ENCODE data around the gene CCDC68. TPM values are rescaled to one million over a fixed set of nuclear protein-coding genes. Genes with fewer than 3 reads are reported as not detected.

CCDC68 gene
- total RNA-seq, 1 donor from 2014 or later, result not detected

DNA sequence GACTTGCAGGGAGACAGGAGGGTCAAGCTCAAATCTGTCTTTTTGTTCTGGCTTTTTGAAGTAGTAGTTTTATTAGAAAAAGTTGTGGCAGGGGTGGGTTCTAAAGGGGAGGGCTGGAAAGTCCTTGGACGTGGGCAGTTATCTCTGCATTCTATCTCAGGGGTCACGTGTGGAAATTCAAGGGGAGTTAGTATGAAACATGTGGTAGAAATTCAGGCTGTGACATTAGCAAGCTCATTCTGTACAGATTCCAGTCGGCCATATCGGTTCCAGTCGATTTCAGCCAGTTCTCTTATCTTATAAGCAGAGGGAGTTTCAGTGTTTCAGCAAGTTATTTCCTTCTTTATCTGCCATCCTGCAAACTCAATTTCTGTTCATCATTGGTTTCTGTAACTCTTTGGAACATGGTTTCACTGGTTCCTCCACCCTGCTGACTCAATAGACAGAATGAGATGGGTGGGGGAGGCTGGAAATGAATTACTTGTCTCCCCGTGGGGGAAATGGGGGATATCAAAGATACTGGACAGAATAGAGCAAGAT lies 78.0 kb downstream of the CCDC68 start:
- no peak for DNase-seq (ENCODE audit: low spot score in 2 of 2, unreplicated experiment in 2 of 2)
- Mint-ChIP-seq H3K4me1 (peaks cover 28% of the 10 kb centered on the region), H3K9me3 (peaks cover 7% of the 10 kb centered on the region), H3K27me3 (ENCODE audit: low read depth) (peaks cover 6% of the 10 kb centered on the region), H3K36me3 (no peaks in the 10 kb centered on the region), H3K4me3 (no peak overlapping the region), H3K27ac (peak overlapping the region; percentile 71)
- no peak for TF ChIP-seq CTCF (IDR thresholded peaks at IDR 0.05; ENCODE audit: unreplicated experiment)

DNA sequence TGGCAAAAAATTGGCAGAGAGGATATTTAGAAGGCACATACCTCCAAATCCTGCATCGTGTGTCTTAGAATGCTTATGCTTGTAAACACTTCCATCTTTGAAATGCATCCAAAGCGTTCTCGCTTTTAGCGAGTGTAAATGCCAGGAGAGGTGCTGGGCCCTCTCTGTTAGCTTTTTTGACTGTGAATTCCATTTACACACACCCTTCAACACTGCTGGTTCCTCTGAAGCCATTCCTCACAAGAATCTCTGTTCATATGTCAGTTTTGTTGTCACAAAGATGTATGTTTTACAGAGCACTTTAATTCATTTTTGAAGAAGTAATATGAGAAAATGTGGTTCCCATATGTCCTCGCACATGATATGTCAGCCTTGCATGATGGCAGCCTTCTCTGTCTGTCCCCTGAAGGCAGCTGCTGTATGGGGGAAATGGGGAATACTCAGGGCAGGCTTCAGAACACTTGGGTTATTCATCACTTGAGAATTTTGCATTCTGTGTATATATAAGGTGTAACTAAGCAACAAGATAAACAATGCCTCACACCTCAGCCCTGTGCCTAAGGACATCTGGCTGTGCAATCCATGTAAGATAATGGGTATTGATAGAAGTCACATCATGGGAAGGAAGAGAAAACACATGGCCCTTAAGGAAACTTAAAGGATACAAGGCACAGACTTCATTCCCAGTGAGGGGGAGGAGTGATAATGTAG lies 78.7 kb downstream of the CCDC68 start:
- no peak overlapping the region for H3K4me3 Mint-ChIP-seq
- peaks cover 4% of the 10 kb centered on the region for H3K9me3 Mint-ChIP-seq
- peaks cover 6% of the 10 kb centered on the region for H3K27me3 Mint-ChIP-seq (ENCODE audit: low read depth)
- no peak for TF ChIP-seq CTCF (IDR thresholded peaks at IDR 0.05; ENCODE audit: unreplicated experiment)
- no peak for DNase-seq (ENCODE audit: low spot score in 2 of 2, unreplicated experiment in 2 of 2)
- H3K36me3 Mint-ChIP-seq, result no peaks in the 10 kb centered on the region
- H3K27ac Mint-ChIP-seq, result peak overlapping the region; percentile 71
- H3K4me1 Mint-ChIP-seq, result peaks cover 28% of the 10 kb centered on the region

GRCh38 chr18:54879691-54880090 lies 79.6 kb downstream of the CCDC68 start:
- Mint-ChIP-seq H3K9me3 (no peaks in the 10 kb centered on the region), H3K4me3 (no peak overlapping the region), H3K4me1 (peaks cover 28% of the 10 kb centered on the region), H3K27ac (no peak overlapping the region), H3K27me3 (ENCODE audit: low read depth) (peaks cover 10% of the 10 kb centered on the region), H3K36me3 (no peaks in the 10 kb centered on the region)
- no peak for DNase-seq (ENCODE audit: low spot score in 2 of 2, unreplicated experiment in 2 of 2)
- no peak for TF ChIP-seq CTCF (IDR thresholded peaks at IDR 0.05; ENCODE audit: unreplicated experiment)

DNA sequence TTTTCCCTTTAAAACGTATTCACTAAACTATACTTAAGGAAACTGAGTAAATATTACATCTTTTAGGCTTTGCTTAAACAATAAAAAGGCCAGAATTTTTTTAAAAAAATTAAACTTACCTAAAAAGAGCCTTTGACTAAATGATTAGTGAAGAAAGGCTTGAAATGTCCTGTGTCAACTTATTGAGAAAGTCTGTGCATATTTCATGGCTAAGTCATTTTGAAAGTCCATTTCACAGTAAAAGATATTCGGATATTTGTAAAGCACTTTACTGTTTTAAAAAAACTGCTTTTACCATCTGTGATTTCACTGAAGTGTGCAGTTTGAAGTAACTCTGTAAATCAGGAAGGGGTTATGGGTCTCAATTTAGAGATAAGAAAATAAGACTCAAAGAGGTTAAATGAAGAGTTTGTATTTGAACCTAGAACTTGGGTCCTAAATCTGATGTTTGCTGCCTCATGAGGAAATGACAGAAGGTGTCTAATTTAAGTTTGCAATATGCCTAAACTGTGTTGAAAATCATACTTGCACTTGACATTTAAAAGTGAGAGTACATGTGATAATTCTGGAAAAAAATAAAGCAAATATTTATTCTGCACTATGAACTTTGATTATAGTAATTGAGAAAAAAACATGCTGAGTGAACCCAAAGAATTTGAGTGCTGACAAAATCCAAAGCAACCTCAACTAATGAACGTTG lies 80.5 kb downstream of the CCDC68 start:
- H3K9me3 Mint-ChIP-seq, result no peaks in the 10 kb centered on the region

DNA sequence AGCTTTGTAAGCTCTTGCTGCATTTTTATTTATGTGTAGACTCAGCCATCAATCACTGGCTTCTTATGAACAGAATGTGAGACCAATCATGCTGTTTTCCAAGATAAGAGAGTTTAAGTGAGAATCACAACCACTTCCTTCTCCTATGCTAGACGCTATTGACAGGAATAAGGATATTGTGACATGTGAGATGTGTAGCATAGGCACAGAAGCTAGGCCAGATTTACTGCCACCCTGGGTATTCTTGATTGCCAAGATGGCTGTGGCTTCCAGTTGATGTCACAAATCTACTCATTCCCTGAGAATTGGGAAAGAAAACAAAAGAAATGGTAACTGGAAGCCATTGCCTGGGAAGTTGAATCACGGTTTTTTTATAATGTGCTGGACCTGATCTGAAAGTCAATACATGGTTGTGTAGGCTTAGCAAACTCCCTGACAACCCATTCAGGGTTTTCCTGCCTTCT lies 81.1 kb downstream of the CCDC68 start:
- TF ChIP-seq CTCF (IDR thresholded peaks at IDR 0.05; ENCODE audit: unreplicated experiment), result no peak
- Mint-ChIP-seq H3K27me3 (ENCODE audit: low read depth) (peaks cover 11% of the 10 kb centered on the region), H3K4me3 (no peak overlapping the region), H3K4me1 (peaks cover 28% of the 10 kb centered on the region), H3K9me3 (no peaks in the 10 kb centered on the region), H3K36me3 (no peaks in the 10 kb centered on the region), H3K27ac (no peak overlapping the region)
- no peak for DNase-seq (ENCODE audit: low spot score in 2 of 2, unreplicated experiment in 2 of 2)

More for the DNA sequence above, 80.5 kb downstream of the CCDC68 start:
- no peak overlapping the region for H3K4me3 Mint-ChIP-seq
- no peak overlapping the region for H3K27ac Mint-ChIP-seq
- peaks cover 28% of the 10 kb centered on the region for H3K4me1 Mint-ChIP-seq
- peaks cover 11% of the 10 kb centered on the region for H3K27me3 Mint-ChIP-seq (ENCODE audit: low read depth)
- no peaks in the 10 kb centered on the region for H3K36me3 Mint-ChIP-seq
- TF ChIP-seq CTCF (IDR thresholded peaks at IDR 0.05; ENCODE audit: unreplicated experiment), result no peak
- DNase-seq (ENCODE audit: low spot score in 2 of 2, unreplicated experiment in 2 of 2), result no peak
